ENCODE data around the gene KCTD19. TPM values are rescaled to one million over a fixed set of nuclear protein-coding genes. Genes with fewer than 3 reads are reported as not detected.

Gene KCTD19
- total RNA-seq, 1 donor = not detected

- TF ChIP-seq, protein P1, sequence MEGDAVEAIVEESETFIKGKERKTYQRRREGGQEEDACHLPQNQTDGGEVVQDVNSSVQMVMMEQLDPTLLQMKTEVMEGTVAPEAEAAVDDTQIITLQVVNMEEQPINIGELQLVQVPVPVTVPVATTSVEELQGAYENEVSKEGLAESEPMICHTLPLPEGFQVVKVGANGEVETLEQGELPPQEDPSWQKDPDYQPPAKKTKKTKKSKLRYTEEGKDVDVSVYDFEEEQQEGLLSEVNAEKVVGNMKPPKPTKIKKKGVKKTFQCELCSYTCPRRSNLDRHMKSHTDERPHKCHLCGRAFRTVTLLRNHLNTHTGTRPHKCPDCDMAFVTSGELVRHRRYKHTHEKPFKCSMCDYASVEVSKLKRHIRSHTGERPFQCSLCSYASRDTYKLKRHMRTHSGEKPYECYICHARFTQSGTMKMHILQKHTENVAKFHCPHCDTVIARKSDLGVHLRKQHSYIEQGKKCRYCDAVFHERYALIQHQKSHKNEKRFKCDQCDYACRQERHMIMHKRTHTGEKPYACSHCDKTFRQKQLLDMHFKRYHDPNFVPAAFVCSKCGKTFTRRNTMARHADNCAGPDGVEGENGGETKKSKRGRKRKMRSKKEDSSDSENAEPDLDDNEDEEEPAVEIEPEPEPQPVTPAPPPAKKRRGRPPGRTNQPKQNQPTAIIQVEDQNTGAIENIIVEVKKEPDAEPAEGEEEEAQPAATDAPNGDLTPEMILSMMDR (IDR thresholded peaks at IDR 0.05; ENCODE audit: insufficient read depth, low read length) = no peak
- peak; percentile 70 for DNase-seq (ENCODE audit: low read depth)
- no peak overlapping the region for H3K4me3 ChIP-seq (ENCODE audit: low read depth, low read length)
Measured at GRCh38 chr16:67241008-67241900, 85.3 kb downstream of the KCTD19 start.

DNA sequence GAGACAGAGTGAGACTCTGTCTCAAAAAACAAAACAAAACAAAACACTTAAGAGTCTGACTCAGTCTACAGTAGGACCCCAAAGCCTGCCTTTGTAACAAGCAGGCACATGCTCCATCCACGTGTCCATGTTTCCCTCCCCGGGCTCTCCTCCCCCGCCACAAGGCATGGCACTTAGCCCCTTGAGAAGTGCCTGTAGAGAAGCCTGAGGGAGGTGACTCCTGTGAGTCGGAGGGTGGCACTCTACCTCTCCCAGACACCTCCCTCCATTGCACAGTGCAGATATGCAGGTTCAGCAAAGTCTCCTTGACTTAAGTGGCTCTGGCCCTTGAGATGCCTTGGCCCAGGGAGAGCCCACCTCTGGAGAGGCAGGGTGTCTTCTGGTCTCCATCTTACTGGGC is 86.0 kb downstream of the KCTD19 start:
- DNase-seq (ENCODE audit: low read depth) = no peak
- TF ChIP-seq, protein P1 (IDR thresholded peaks at IDR 0.05; ENCODE audit: insufficient read depth, low read length) = no peak
- no peak overlapping the region for H3K4me3 ChIP-seq (ENCODE audit: low read depth, low read length)

Other genes starting within 250 kb of the KCTD19 start
- 2.9 and 15.9 TPM in 2 replicates for gene PHAF1, start 216.8 kb downstream of the KCTD19 start, total RNA-seq (ENCODE audit: low replicate concordance)
- 37.0 and 42.4 TPM in 2 replicates for gene B3GNT9, start 175.7 kb downstream of the KCTD19 start, total RNA-seq (ENCODE audit: low replicate concordance)
- gene TRADD, start 166.8 kb downstream of the KCTD19 start, total RNA-seq (ENCODE audit: low replicate concordance) = 12.3 and 29.1 TPM in 2 replicates
- 11.3 and 29.7 TPM in 2 replicates for gene FBXL8, start 166.8 kb downstream of the KCTD19 start, total RNA-seq (ENCODE audit: low replicate concordance)
- gene HSF4, start 162.0 kb downstream of the KCTD19 start, total RNA-seq (ENCODE audit: low replicate concordance) = 6.4 and 17.9 TPM in 2 replicates
- gene NOL3, start 156.2 kb downstream of the KCTD19 start, total RNA-seq (ENCODE audit: low replicate concordance) = 10.1 and 27.1 TPM in 2 replicates
- gene MATCAP1, start 142.8 kb downstream of the KCTD19 start, total RNA-seq (ENCODE audit: low replicate concordance) = 8.6 and 9.9 TPM in 2 replicates
- gene EXOC3L1, start 136.6 kb downstream of the KCTD19 start, total RNA-seq (ENCODE audit: low replicate concordance) = 0.98 TPM in 1 of 2 replicates, not detected in the other
- gene E2F4, start 134.6 kb downstream of the KCTD19 start, total RNA-seq (ENCODE audit: low replicate concordance) = 31.9 and 47.5 TPM in 2 replicates
- 0.09 and 0.33 TPM in 2 replicates for gene ELMO3, start 127.6 kb downstream of the KCTD19 start, total RNA-seq (ENCODE audit: low replicate concordance)
- gene TMEM208, start 99.6 kb downstream of the KCTD19 start, total RNA-seq (ENCODE audit: low replicate concordance) = 21.8 and 24.3 TPM in 2 replicates
- gene FHOD1, start 79.3 kb downstream of the KCTD19 start, total RNA-seq (ENCODE audit: low replicate concordance) = 14.1 and 19.7 TPM in 2 replicates
- 0.65 and 1.4 TPM in 2 replicates for gene SLC9A5, start 77.8 kb downstream of the KCTD19 start, total RNA-seq (ENCODE audit: low replicate concordance)
- 13.3 and 24.3 TPM in 2 replicates for gene PLEKHG4, start 47.2 kb downstream of the KCTD19 start, total RNA-seq (ENCODE audit: low replicate concordance)
- not detected in 2 replicates for gene LRRC36, start 74 bp upstream of the KCTD19 start, total RNA-seq (ENCODE audit: low replicate concordance)
- 0.74 and 0.99 TPM in 2 replicates for gene TPPP3, start 66.8 kb upstream of the KCTD19 start, total RNA-seq (ENCODE audit: low replicate concordance)
- gene ZDHHC1, start 89.7 kb upstream of the KCTD19 start, total RNA-seq (ENCODE audit: low replicate concordance) = 7.1 and 7.6 TPM in 2 replicates
- gene HSD11B2, start 104.4 kb upstream of the KCTD19 start, total RNA-seq (ENCODE audit: low replicate concordance) = not detected in 2 replicates
- gene ATP6V0D1, start 154.4 kb upstream of the KCTD19 start, total RNA-seq (ENCODE audit: low replicate concordance) = 47.8 and 114 TPM in 2 replicates
- gene AGRP, start 156.8 kb upstream of the KCTD19 start, total RNA-seq (ENCODE audit: low replicate concordance) = not detected in 2 replicates
- 29.3 and 64.7 TPM in 2 replicates for gene RIPOR1, start 202.1 kb upstream of the KCTD19 start, total RNA-seq (ENCODE audit: low replicate concordance)
- 22.1 and 34.3 TPM in 2 replicates for gene CTCF, start 235.8 kb upstream of the KCTD19 start, total RNA-seq (ENCODE audit: low replicate concordance)